ENCODE results near the gene ZNG1F. TPM values are rescaled to one million over a fixed set of nuclear protein-coding genes. Genes with fewer than 3 reads are reported as not detected.

Gene ZNG1F
- total RNA-seq (2022; extraction: Qiagen RNA extraction), result 17.8 to 32.8 TPM (median 28.0 TPM) in 5 replicates

DNA sequence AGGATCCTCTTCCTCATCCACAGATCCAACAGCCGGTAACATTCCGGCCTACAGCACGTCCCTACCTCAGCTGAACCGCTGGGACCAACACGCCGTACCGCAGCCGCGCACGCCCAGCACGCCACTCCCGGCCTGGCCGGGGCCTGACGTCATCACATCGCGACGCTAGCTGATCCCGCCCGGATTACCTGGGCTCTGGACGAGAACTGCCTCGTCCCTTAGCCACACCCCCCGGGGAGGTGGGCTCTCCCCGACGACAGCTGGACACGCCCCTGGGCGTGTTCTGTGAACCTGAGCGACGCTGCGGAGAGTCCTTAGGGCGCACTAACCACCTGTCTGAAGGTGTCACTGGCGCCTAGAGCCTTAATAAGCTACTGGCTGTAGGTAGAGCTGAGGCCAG lies at the start of gene ZNG1F:
TSS of gene ZNG1F (minus strand) at position 101 of the 400 bp plus-strand sequence. CDS start at position 42, 59 bp downstream.

DNA sequence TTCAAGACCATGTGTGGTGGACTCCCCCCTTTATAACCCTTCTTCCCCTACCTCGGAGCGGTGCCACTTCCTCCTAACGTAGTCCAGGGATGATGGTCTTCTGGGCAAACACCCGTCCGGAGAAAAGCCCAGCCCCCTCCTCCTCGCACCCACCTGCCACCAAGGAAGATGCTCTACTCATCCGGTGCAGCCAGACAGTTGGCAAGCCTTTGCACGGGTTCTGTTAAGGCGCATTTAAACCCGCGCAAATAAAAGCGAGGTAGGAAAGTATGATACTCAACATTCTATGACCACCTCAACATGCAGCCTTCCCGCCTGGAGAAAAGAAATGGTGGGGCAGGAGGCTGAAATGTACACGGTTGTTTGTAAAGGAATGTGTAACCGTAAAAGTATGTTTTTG lies 60.5 kb downstream of the ZNG1F start, which contains the start of gene FOXD4L6:
TSS of gene FOXD4L6 (minus strand) at position 101 of the 400 bp plus-strand sequence. CDS start 298 bp downstream, outside the sequence.

Other genes starting within 250 kb of the ZNG1F start
- gene FOXD4L6, start 60.6 kb downstream of the ZNG1F start, total RNA-seq (2022; extraction: Qiagen RNA extraction), result 0.06 to 0.07 TPM in 2 of 5 replicates, not detected in the others

All from A549 treated with Hydrocortisone at 1 μM for 4 hours (cell line).